Testis (tissue), 3 donors: ENCODE data around the gene IFNL1. TPM values are rescaled to one million over a fixed set of nuclear protein-coding genes. Genes with fewer than 3 reads are reported as not detected.
A peak's percentile ranks its signal among the peaks of the same experiment; 100 is the strongest.
"Not testable (repeated sequence)": the region's sequence is repeated elsewhere in the genome, so short reads cannot be mapped to it uniquely, and the experiment has no call there.

Experiments
- DNase-seq: peaks from one replicate; pipeline ENCODE4 v3.0.0-alpha.2; 2019
- H3K27ac ChIP-seq, 2 donors: fragments of 200-600 bp; sonication (generic); one replicate each; pipeline ENCODE4 v1.5.1; 2019
- H3K27me3 ChIP-seq: fragments of 200-600 bp; sonication (generic); one replicate; pipeline ENCODE4 v1.5.1; 2019
- H3K36me3 ChIP-seq: fragments of 200-600 bp; sonication (generic); one replicate; pipeline ENCODE4 v1.5.1; 2017; ENCODE audit warnings: low read depth; ENCODE audit errors: missing control alignments
- H3K4me1 ChIP-seq: fragments of 200-600 bp; sonication (generic); one replicate; pipeline ENCODE4 v1.5.1; 2019
- H3K4me3 ChIP-seq, 2 donors: fragments of 200-600 bp; sonication (generic); one replicate each; pipeline ENCODE4 v1.5.1; 2017 to 2019
- H3K9me3 ChIP-seq: fragments of 200-600 bp; sonication (generic); one replicate; pipeline ENCODE4 v1.5.1; 2017
- POLR2A ChIP-seq: fragments of 450-650 bp; IDR thresholded peaks from one replicate; pipeline ENCODE4 v1.6.1; 2017; ENCODE audit warnings: antibody characterized with exemption, mild to moderate bottlenecking, moderate library complexity
- WGBS, 2 donors: methylation state at CpG; one replicate each; pipeline ENCODE4 v1.1.5; 2018; 5-methylcytosine and 5-hydroxymethylcytosine counted together
- intact Hi-C: fragments of 100-400 bp; cut with DNase I; formaldehyde crosslinking; loops from one replicate; pipeline ENCODE4 v1.15.1; 2023; ENCODE audit warnings: low total_unique reads
- polyA plus RNA-seq: library from polyadenylated mRNA; stranded (reverse); fragments of 350-450 nt; fragmentation: Illumina TruSeq; extraction: RNeasy Lipid Tissue Mini Kit (QIAGEN cat#74804); gene quantifications from one replicate; pipeline ENCODE4 v1.2.3, GENCODE V29; 2014; ENCODE audit warnings: low read depth, low replicate concordance; ENCODE audit not compliant: insufficient read depth
- total RNA-seq, 2 donors: library from RNA; depleted of rRNA; stranded (reverse); fragments of >200 nt; gene quantifications; one replicate each; pipeline ENCODE4 v1.2.3, GENCODE V29; 2016
- TF ChIP-seq, protein P1 (sequence below), 3 experiments: fragments of 450-650 bp in 2 of 3; fragments of 200-600 bp in 1 of 3; sonication (generic) in 1 of 3; IDR thresholded peaks; one replicate each; pipeline ENCODE4 v1.5.1; 2016 to 2019; ENCODE audit warnings: antibody characterized with exemption in 3 of 3, mild to moderate bottlenecking in 2 of 3, moderate library complexity in 1 of 3

Gene IFNL1
- total and polyA plus RNA-seq, 3 donors from 2014 or later, result not detected

DNA sequence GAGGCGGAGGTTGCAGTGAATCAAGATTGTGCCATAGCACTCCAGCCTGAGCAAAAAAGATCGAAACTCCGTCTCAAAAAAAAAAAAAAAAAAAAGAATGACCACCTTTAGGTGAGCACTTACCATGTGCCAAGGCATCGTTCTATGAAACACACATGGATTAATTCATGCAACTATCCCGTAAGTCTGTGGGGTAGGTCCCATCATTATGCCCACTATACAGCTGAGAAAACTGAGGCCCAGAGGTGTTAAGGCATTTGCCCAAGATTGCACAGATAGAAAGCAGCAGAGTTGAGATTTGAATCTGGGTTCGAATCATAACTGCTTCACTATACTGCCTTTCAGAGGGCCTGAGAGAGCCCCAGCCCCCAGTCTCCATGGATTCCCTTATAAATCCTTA, 37.3 kb downstream of the IFNL1 start:
- TF ChIP-seq POLR2A, result no peak
- TF ChIP-seq, protein P1, sequence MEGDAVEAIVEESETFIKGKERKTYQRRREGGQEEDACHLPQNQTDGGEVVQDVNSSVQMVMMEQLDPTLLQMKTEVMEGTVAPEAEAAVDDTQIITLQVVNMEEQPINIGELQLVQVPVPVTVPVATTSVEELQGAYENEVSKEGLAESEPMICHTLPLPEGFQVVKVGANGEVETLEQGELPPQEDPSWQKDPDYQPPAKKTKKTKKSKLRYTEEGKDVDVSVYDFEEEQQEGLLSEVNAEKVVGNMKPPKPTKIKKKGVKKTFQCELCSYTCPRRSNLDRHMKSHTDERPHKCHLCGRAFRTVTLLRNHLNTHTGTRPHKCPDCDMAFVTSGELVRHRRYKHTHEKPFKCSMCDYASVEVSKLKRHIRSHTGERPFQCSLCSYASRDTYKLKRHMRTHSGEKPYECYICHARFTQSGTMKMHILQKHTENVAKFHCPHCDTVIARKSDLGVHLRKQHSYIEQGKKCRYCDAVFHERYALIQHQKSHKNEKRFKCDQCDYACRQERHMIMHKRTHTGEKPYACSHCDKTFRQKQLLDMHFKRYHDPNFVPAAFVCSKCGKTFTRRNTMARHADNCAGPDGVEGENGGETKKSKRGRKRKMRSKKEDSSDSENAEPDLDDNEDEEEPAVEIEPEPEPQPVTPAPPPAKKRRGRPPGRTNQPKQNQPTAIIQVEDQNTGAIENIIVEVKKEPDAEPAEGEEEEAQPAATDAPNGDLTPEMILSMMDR (IDR thresholded peaks at IDR 0.05), result no peak
- Histone ChIP-seq H3K9me3 (no peaks in the 10 kb centered on the region), H3K27ac (no peak overlapping the region), H3K27me3 (no peaks in the 10 kb centered on the region), H3K36me3 (no peaks in the 10 kb centered on the region), H3K4me3 (no peak overlapping the region), H3K4me1 (no peaks in the 10 kb centered on the region)
- intact Hi-C loops, result no loop called here
- no peak for DNase-seq
- WGBS, 2 donors, result 95 to 99% methylated on average over 6 of the region's 6 CpGs

DNA sequence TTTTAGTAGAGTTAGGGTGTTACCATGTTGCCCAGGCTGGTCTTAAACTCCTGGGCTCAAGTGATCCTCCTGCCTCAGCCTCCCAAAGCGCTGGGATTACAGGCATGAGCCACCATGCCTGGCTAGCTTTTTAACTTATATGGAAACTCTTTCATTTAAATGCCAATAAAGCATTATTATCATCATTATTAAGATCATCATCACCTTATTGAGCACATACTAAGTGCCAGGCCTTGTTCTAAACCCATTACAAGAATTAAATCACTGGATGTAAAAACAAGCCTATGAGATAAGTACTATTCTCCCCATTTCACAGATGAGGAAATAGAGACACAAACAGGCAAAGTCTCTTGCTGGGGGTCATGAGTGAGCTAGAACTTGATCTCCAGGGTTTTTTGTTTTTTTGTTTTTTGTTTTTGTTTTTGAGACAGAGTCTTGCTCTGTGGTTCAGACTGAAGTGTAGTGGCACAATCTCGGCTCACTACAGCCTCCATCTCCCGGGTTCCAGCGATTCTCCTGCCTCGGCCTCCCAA, 38.3 kb downstream of the IFNL1 start:
- intact Hi-C loops, result no loop called here
- Histone ChIP-seq H3K27me3 (no peaks in the 10 kb centered on the region), H3K36me3 (no peaks in the 10 kb centered on the region), H3K4me1 (no peaks in the 10 kb centered on the region), H3K27ac (no peak overlapping the region), H3K4me3 (no peak overlapping the region), H3K9me3 (no peaks in the 10 kb centered on the region)
- TF ChIP-seq, protein P1 (IDR thresholded peaks at IDR 0.05), result no peak
- no peak for TF ChIP-seq POLR2A
- WGBS, 2 donors, result 89 to 92% methylated on average over 5 of the region's 5 CpGs
- no peak for DNase-seq

DNA sequence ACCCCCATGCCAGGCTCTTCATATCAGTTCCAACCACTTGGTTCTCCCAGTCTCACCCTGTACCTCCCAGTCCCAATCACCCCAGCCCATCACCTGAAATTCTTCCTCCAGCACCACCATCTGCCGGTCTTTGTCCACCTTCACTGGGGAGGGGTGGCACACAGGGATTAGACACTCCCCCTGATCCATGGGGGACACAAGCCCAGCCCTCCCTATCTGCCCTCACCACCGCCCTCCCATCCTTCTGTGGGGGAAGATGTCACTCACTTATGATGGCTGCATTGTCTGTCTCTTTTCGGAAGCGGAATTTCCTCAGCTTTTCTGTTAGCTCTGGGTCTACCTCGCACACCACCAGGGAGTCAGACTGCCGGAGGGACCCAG, 39.0 kb downstream of the IFNL1 start:
- H3K27ac ChIP-seq, result peak overlapping the region in 1 of 2 donors; percentile 53
- H3K9me3 ChIP-seq, result no peaks in the 10 kb centered on the region
- intact Hi-C loops, result no loop called here
- no peaks in the 10 kb centered on the region for H3K27me3 ChIP-seq
- H3K36me3 ChIP-seq, result no peaks in the 10 kb centered on the region
- peak overlapping the region in 1 of 2 donors; percentile 10 for H3K4me3 ChIP-seq
- WGBS, 2 donors, result 61 to 66% methylated on average over 6 of the region's 6 CpGs
- H3K4me1 ChIP-seq, result no peaks in the 10 kb centered on the region
- DNase-seq, result no peak
- TF ChIP-seq, protein P1 (IDR thresholded peaks at IDR 0.05), result no peak
- TF ChIP-seq POLR2A, result no peak

DNA sequence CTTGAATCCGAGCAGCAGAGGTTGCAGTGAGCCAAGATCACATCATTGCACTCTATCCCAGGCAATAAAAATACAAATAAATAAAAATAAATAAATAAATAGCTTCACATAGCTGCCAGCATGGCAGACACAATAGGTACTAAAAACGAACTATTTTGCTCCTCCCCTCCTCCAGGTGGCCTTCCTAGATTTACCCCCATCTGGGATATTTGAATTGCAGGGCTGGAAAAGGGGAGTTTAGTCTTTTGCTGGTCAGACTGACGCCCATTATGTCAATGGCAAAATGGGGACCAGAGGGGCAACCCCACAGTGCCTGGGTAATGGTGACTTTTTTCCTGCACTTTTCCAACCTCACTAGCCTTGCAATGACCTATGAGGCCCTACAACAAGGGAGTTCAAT, 40.3 kb downstream of the IFNL1 start:
- H3K36me3 ChIP-seq, result no peaks in the 10 kb centered on the region
- no peak overlapping the region for H3K27ac ChIP-seq
- no peak overlapping the region for H3K4me3 ChIP-seq
- intact Hi-C loops, result no loop called here
- WGBS, 2 donors, result 70 to 74% methylated on average over 3 of the region's 3 CpGs
- H3K27me3 ChIP-seq, result no peaks in the 10 kb centered on the region
- no peak for DNase-seq
- H3K9me3 ChIP-seq, result no peaks in the 10 kb centered on the region
- no peaks in the 10 kb centered on the region for H3K4me1 ChIP-seq
- no peak for TF ChIP-seq POLR2A
- TF ChIP-seq, protein P1 (IDR thresholded peaks at IDR 0.05), result no peak

DNA sequence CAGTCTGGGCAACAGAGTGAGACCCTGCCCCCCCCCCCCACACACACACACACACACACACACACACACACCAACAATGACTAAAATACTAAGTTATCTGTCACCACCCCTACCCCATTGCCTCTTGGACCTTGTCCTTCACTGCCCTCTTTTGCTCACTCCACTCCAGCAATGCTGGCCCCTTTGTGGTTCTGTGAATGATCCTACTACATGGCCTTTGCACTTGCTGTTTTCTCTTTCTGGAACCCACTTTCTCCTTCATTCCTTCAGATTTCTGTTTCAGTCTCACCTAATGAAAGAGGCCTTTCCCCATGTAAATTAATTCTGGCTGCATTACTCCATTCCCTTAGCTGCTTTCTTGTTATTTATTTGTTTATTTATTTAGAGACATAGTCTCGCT, 43.5 kb downstream of the IFNL1 start:
- H3K27me3 ChIP-seq, result no peaks in the 10 kb centered on the region
- H3K4me1 ChIP-seq, result peaks cover 11% of the 10 kb centered on the region
- no peaks in the 10 kb centered on the region for H3K9me3 ChIP-seq
- DNase-seq, result no peak
- no peak for TF ChIP-seq POLR2A
- TF ChIP-seq, protein P1 (IDR thresholded peaks at IDR 0.05), result no peak
- H3K36me3 ChIP-seq, result no peaks in the 10 kb centered on the region
- intact Hi-C loops, result no loop called here
- no peak overlapping the region for H3K27ac ChIP-seq
- WGBS, 2 donors, result 93 to 100% methylated on average over 1 of the region's 1 CpG
- H3K4me3 ChIP-seq, result no peak overlapping the region

DNA sequence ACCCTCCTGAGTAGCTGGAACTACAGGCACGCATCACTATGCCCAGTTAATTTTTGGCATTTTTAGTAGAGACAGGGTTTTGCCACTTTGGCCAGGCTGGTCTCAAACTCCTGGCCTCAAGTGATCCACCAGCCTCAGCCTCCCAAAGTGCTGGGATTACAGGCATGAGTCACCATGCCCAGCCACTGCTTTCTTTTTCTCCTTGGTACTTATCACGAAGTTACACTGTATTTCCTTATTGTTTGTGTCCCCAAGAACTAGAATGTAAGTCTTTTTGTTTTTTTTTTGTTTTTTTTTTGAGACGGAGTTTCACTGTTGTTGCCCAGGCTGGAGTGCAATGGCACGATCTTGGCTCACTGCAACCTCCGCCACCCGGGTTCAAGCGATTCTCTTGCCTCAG, 43.9 kb downstream of the IFNL1 start:
- DNase-seq, H3K36me3 ChIP-seq, H3K27me3 ChIP-seq, H3K4me3 ChIP-seq, H3K27ac ChIP-seq, H3K9me3 ChIP-seq, intact Hi-C loops: not testable (repeated sequence)
- WGBS, 2 donors, result 79 to 83% methylated on average over 7 of the region's 7 CpGs
- H3K4me1 ChIP-seq, result peaks cover 11% of the 10 kb centered on the region
